BLaER1 treated with 17β-estradiol and CSF1 and Interleukin-3, amounts not matched to agents 10 nM and 100 nM (cell line): ENCODE results near the gene FOXP1.
A peak's percentile ranks its signal among the peaks of the same experiment; 100 is the strongest.

Experiments
- H3K27ac ChIP-seq, 11 experiments: shearing (Covaris generic); formaldehyde crosslinking; 2 replicates each; pipeline ENCODE4 v1.8.1; 2022
- H3K27me3 ChIP-seq, 11 experiments: shearing (Covaris generic); formaldehyde crosslinking; 2 replicates each; pipeline ENCODE4 v1.8.1; 2022
- H3K36me3 ChIP-seq, 11 experiments: shearing (Covaris generic); formaldehyde crosslinking; 2 replicates each; pipeline ENCODE4 v1.8.1; 2022
- H3K4me1 ChIP-seq, 10 experiments: shearing (Covaris generic); formaldehyde crosslinking; 2 replicates each; pipeline ENCODE4 v1.8.1; 2022
- H3K4me2 ChIP-seq, 11 experiments: shearing (Covaris generic); formaldehyde crosslinking; 2 replicates each; pipeline ENCODE4 v1.8.1; 2022
- H3K4me3 ChIP-seq, 10 experiments: shearing (Covaris generic); formaldehyde crosslinking; 2 replicates each; pipeline ENCODE4 v1.8.1; 2022
- H3K9ac ChIP-seq, 11 experiments: shearing (Covaris generic); formaldehyde crosslinking; 2 replicates each; pipeline ENCODE4 v1.8.1; 2022
- H3K9me3 ChIP-seq, 11 experiments: shearing (Covaris generic); formaldehyde crosslinking; replicated peaks in 1 of 11; 2 replicates each; pipeline ENCODE4 v1.8.1; 2022
- H4K20me1 ChIP-seq, 11 experiments: shearing (Covaris generic); formaldehyde crosslinking; 2 replicates each; pipeline ENCODE4 v1.8.1; 2022
- Cebpa-rat ChIP-seq, 11 experiments: shearing (Covaris generic); IDR thresholded peaks; 2 replicates each; pipeline ENCODE4 v1.8.1; 2022

FOXP1 gene

GRCh38 chr3:71565316-71565715, 18.2 kb downstream of the FOXP1 start:
- no peak overlapping the region for H3K4me3 ChIP-seq
- no peaks in the 10 kb centered on the region for H3K27me3 ChIP-seq
- no peak overlapping the region for H3K9ac ChIP-seq
- H3K4me2 ChIP-seq, result peak overlapping the region in 5 of 11 experiments; percentile 9 to 52 (median 32); a peak in 4 of 22 replicates
- H3K27ac ChIP-seq, result no peak overlapping the region
- peaks cover 0 to 11% (median 4%) of the 10 kb centered on the region in 11 experiments; a peak in 5 of 22 replicates for H3K9me3 ChIP-seq
- H3K4me1 ChIP-seq, result peaks cover 0 to 24% (median 19%) of the 10 kb centered on the region in 10 experiments; a peak in 12 of 20 replicates
- H3K36me3 ChIP-seq, result peaks cover 0 to 5% (median 0%) of the 10 kb centered on the region in 11 experiments; a peak in 3 of 22 replicates
- H4K20me1 ChIP-seq, result no peaks in the 10 kb centered on the region
- no peak for TF ChIP-seq Cebpa-rat (IDR thresholded peaks at IDR 0.05)

- Histone ChIP-seq H4K20me1 (no peaks in the 10 kb centered on the region), H3K36me3 (peaks cover 0 to 10% (median 0%) of the 10 kb centered on the region in 11 experiments; a peak in 3 of 22 replicates), H3K27me3 (no peaks in the 10 kb centered on the region), H3K9me3 (peaks cover 0 to 16% (median 6%) of the 10 kb centered on the region in 11 experiments; a peak in 6 of 22 replicates), H3K4me2 (peak overlapping the region in 7 of 11 experiments; percentile 1 to 52 (median 32); a peak in 9 of 22 replicates), H3K4me3 (no peak overlapping the region), H3K9ac (no peak overlapping the region), H3K4me1 (peaks cover 0 to 24% (median 19%) of the 10 kb centered on the region in 10 experiments; a peak in 12 of 20 replicates), H3K27ac (no peak overlapping the region)
- no peak for TF ChIP-seq Cebpa-rat (IDR thresholded peaks at IDR 0.05)
Measured at GRCh38 chr3:71564361-71564760, 19.2 kb downstream of the FOXP1 start.

GRCh38 chr3:71563827-71564226, 19.7 kb downstream of the FOXP1 start:
- H3K27ac ChIP-seq, result no peak overlapping the region
- peaks cover 0 to 24% (median 19%) of the 10 kb centered on the region in 10 experiments; a peak in 12 of 20 replicates for H3K4me1 ChIP-seq
- no peak overlapping the region for H3K4me3 ChIP-seq
- peak overlapping the region in 6 of 11 experiments; percentile 1 to 52 (median 34); a peak in 8 of 22 replicates for H3K4me2 ChIP-seq
- no peak for TF ChIP-seq Cebpa-rat (IDR thresholded peaks at IDR 0.05)
- no peaks in the 10 kb centered on the region for H4K20me1 ChIP-seq
- H3K36me3 ChIP-seq, result peaks cover 0 to 10% (median 0%) of the 10 kb centered on the region in 11 experiments; a peak in 3 of 22 replicates
- H3K27me3 ChIP-seq, result no peaks in the 10 kb centered on the region
- peaks cover 0 to 16% (median 6%) of the 10 kb centered on the region in 11 experiments; a peak in 6 of 22 replicates for H3K9me3 ChIP-seq
- no peak overlapping the region for H3K9ac ChIP-seq

DNA sequence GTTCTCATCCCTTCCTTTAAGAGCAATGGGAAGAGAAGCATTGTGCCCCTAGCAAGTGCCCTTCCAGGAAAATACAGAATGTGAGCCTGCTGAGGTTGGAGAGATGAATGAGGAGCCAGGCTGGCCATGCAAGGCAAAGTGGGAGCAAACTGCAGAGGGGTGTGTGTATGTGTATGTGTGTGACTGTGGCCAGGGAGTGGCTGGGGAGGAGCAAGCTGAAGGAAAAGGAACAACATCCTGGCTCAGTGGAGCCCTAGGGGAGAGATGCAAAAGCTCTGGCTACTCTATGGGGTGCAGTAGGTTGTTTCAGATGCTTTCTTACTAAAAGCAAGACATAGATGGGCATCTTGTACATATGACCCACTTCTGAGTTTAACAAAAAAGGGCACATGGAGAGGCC, 20.6 kb downstream of the FOXP1 start:
- no peak for TF ChIP-seq Cebpa-rat (IDR thresholded peaks at IDR 0.05)
- Histone ChIP-seq H3K4me2 (no peak overlapping the region), H3K9me3 (peaks cover 0 to 19% (median 7%) of the 10 kb centered on the region in 11 experiments; a peak in 6 of 22 replicates), H3K4me1 (peaks cover 0 to 16% (median 13%) of the 10 kb centered on the region in 10 experiments; a peak in 10 of 20 replicates), H3K4me3 (no peak overlapping the region), H4K20me1 (no peaks in the 10 kb centered on the region), H3K36me3 (peaks cover 0 to 10% (median 0%) of the 10 kb centered on the region in 11 experiments; a peak in 3 of 22 replicates), H3K9ac (no peak overlapping the region), H3K27me3 (no peaks in the 10 kb centered on the region), H3K27ac (no peak overlapping the region)

DNA sequence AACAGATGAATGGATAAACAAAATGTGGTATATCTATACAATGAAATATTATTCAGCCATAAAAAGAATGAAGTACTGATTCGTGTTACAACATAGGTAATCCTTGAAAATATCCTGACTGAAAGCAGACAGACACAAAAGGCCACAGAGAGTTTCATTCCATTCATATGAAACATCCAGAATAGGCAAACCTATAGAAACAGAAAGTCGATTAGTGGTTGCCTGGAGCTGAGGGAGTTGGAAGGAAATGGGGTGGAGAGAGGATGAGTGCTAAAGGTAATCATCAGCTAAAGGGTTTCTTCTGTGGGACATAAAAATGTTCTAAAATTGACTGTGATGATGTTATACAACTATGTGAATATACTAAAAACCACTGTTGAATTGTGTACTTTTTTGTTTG, 22.9 kb downstream of the FOXP1 start:
- no peak overlapping the region for H3K9ac ChIP-seq
- H3K4me1 ChIP-seq, result peaks cover 0 to 16% (median 13%) of the 10 kb centered on the region in 10 experiments; a peak in 10 of 20 replicates
- no peaks in the 10 kb centered on the region for H4K20me1 ChIP-seq
- H3K9me3 ChIP-seq, result peaks cover 0 to 21% (median 9%) of the 10 kb centered on the region in 11 experiments; a peak in 6 of 22 replicates
- H3K36me3 ChIP-seq, result peaks cover 0 to 6% (median 0%) of the 10 kb centered on the region in 11 experiments; a peak in 2 of 22 replicates
- no peak overlapping the region for H3K4me2 ChIP-seq
- H3K27ac ChIP-seq, result no peak overlapping the region
- no peak for TF ChIP-seq Cebpa-rat (IDR thresholded peaks at IDR 0.05)
- H3K4me3 ChIP-seq, result no peak overlapping the region
- no peaks in the 10 kb centered on the region for H3K27me3 ChIP-seq

- no peaks in the 10 kb centered on the region for H3K27me3 ChIP-seq
- H3K9ac ChIP-seq, result no peak overlapping the region
- H3K27ac ChIP-seq, result no peak overlapping the region
- TF ChIP-seq Cebpa-rat (IDR thresholded peaks at IDR 0.05), result no peak
- peaks cover 0 to 6% (median 0%) of the 10 kb centered on the region in 11 experiments; a peak in 2 of 22 replicates for H3K36me3 ChIP-seq
- no peak overlapping the region for H3K4me2 ChIP-seq
- H3K9me3 ChIP-seq, result peaks cover 0 to 19% (median 9%) of the 10 kb centered on the region in 11 experiments; a peak in 6 of 22 replicates
- no peak overlapping the region for H3K4me3 ChIP-seq
- no peaks in the 10 kb centered on the region for H4K20me1 ChIP-seq
- peaks cover 0 to 11% (median 9%) of the 10 kb centered on the region in 10 experiments; a peak in 12 of 20 replicates for H3K4me1 ChIP-seq
Measured at GRCh38 chr3:71559578-71560162, 23.9 kb downstream of the FOXP1 start.

GRCh38 chr3:71559021-71559420, 24.5 kb downstream of the FOXP1 start:
- Histone ChIP-seq H3K9me3 (peaks cover 0 to 19% (median 9%) of the 10 kb centered on the region in 11 experiments; a peak in 6 of 22 replicates), H3K27me3 (no peaks in the 10 kb centered on the region), H3K27ac (no peak overlapping the region), H3K4me2 (no peak overlapping the region), H3K36me3 (peaks cover 0 to 6% (median 0%) of the 10 kb centered on the region in 11 experiments; a peak in 2 of 22 replicates), H3K4me1 (peaks cover 0 to 8% (median 4%) of the 10 kb centered on the region in 10 experiments; a peak in 10 of 20 replicates), H4K20me1 (no peaks in the 10 kb centered on the region), H3K9ac (no peak overlapping the region), H3K4me3 (no peak overlapping the region)
- TF ChIP-seq Cebpa-rat (IDR thresholded peaks at IDR 0.05), result no peak

- H4K20me1 ChIP-seq, result no peaks in the 10 kb centered on the region
- H3K4me3 ChIP-seq, result no peak overlapping the region
- peaks cover 0 to 10% (median 1%) of the 10 kb centered on the region in 11 experiments; a peak in 3 of 22 replicates for H3K9me3 ChIP-seq
- H3K4me1 ChIP-seq, result peaks cover 0 to 13% (median 0%) of the 10 kb centered on the region in 10 experiments; a peak in 2 of 20 replicates
- no peaks in the 10 kb centered on the region for H3K27me3 ChIP-seq
- no peak overlapping the region for H3K27ac ChIP-seq
- 0 out of 22 replicates have a peak, but pooled peaks cover 0 to 2% (median 0%) of the 10 kb centered on the region in 11 experiments for H3K36me3 ChIP-seq
- no peak for TF ChIP-seq Cebpa-rat (IDR thresholded peaks at IDR 0.05)
- no peak overlapping the region for H3K9ac ChIP-seq
- 0 out of 22 replicates have a peak overlapping the region, but pooled peaks of 1 of the 11 experiments have one; percentile 7 for H3K4me2 ChIP-seq
Measured at GRCh38 chr3:71554649-71555048, 28.9 kb downstream of the FOXP1 start.

GRCh38 chr3:71551311-71551919, 32.1 kb downstream of the FOXP1 start:
- H3K4me3 ChIP-seq, result no peak overlapping the region
- H3K27ac ChIP-seq, result no peak overlapping the region
- no peaks in the 10 kb centered on the region for H3K36me3 ChIP-seq
- H3K4me1 ChIP-seq, result peaks cover 0 to 40% (median 21%) of the 10 kb centered on the region in 10 experiments; a peak in 13 of 20 replicates
- H3K9ac ChIP-seq, result no peak overlapping the region
- no peak for TF ChIP-seq Cebpa-rat (IDR thresholded peaks at IDR 0.05)
- 0 out of 22 replicates have a peak, but pooled peaks cover 0 to 7% (median 0%) of the 10 kb centered on the region in 11 experiments for H3K9me3 ChIP-seq
- H3K27me3 ChIP-seq, result no peaks in the 10 kb centered on the region
- H3K4me2 ChIP-seq, result no peak overlapping the region
- no peaks in the 10 kb centered on the region for H4K20me1 ChIP-seq
